K562 (cell line): ENCODE results near the gene SCRN2. TPM values are rescaled to one million over a fixed set of nuclear protein-coding genes. Genes with fewer than 3 reads are reported as not detected.

Experiments used
- ATAC-seq: fragments of 200-7000 bp; cut with Tn5 transposase; 3 replicates; pipeline ENCODE4 v1.9.1; 2020; ENCODE audit warnings: moderate library complexity
- BruUV-seq: library from RNA; stranded (reverse); fragments of 400-500 nt; replicated peaks from 2 replicates; lab custom pipeline; 2021; lab: Mats Ljungman, UMichigan
- CTCF ChIA-PET: fragments of 300-600 bp; formaldehyde crosslinking; extraction: SDS; loops from one replicate; lab custom pipeline; 2021; ENCODE audit warnings: low intra/inter-chr PET ratio; lab: Yijun Ruan, JAX
- POLR2A ChIA-PET: fragments of 300-600, 350-650 bp; sonication (Branson Sonifier 250); formaldehyde crosslinking; extraction: SDS; loops from one replicate; lab custom pipeline; 2021; ENCODE audit warnings: antibody characterized with exemption, inconsistent platforms; lab: Yijun Ruan, JAX
- DNase-seq, 4 experiments: peaks; one replicate each; pipeline versions ENCODE4 v3.0.0 to v3.0.0-alpha.2; 2011 to 2018; ENCODE audit warnings: low spot score in 3 of 4, mixed read lengths in 3 of 4; ENCODE audit errors: extremely low read depth in 1 of 4
- FAIRE-seq: peaks from 2 replicates; lab custom pipeline; 2011; peaks lifted over from hg19 to GRCh38; lab: Jason Lieb, UNC
- H2AFZ ChIP-seq: 2 replicates; pipeline ENCODE4 v1.6.0; 2011; ENCODE audit warnings: low read depth, low read length, control low read depth, inconsistent platforms
- H3K27ac ChIP-seq: fragments of 200-600 bp; 3 replicates; pipeline ENCODE4 v1.8.0; 2011; ENCODE audit warnings: low read depth, mild to moderate bottlenecking, control low read depth, inconsistent platforms, low read length, moderate library complexity, mixed read lengths; ENCODE audit errors: extremely low read depth
- H3K27me3 ChIP-seq, 2 experiments: fragments of 300-600 bp in 1 of 2; 2 replicates in 1 of 2; 3 replicates in 1 of 2; pipeline versions ENCODE4 v1.6.0 to v1.8.0; 2011; ENCODE audit warnings: inconsistent platforms in 2 of 2, low read length in 2 of 2, mild to moderate bottlenecking in 1 of 2, mixed read lengths in 1 of 2, moderate library complexity in 1 of 2; ENCODE audit not compliant: control insufficient read depth in 2 of 2, insufficient read depth in 2 of 2
- H3K36me3 ChIP-seq: fragments of 300-600 bp; 3 replicates; pipeline ENCODE4 v1.8.0; 2011; ENCODE audit warnings: mild to moderate bottlenecking, low read length, inconsistent platforms; ENCODE audit not compliant: control insufficient read depth, insufficient read depth
- H3K4me1 ChIP-seq, 2 experiments: fragments of 200-600 bp in 1 of 2; replicated peaks in 1 of 2; 2 replicates in 1 of 2; 3 replicates in 1 of 2; pipeline versions ENCODE4 v1.5.1 to v1.8.0; 2011; ENCODE audit warnings: inconsistent platforms in 2 of 2, low read length in 2 of 2, mild to moderate bottlenecking in 1 of 2, mixed read lengths in 1 of 2, moderate library complexity in 1 of 2; ENCODE audit not compliant: control insufficient read depth in 2 of 2, insufficient read depth in 2 of 2
- H3K4me2 ChIP-seq: 2 replicates; pipeline ENCODE4 v1.6.1; 2011; ENCODE audit warnings: low read length, control low read depth, inconsistent platforms, mixed read lengths; ENCODE audit not compliant: insufficient read depth
- H3K4me3 ChIP-seq: fragments of 200-600 bp; sonication (generic), shearing (Covaris generic); 2 replicates; pipeline ENCODE4 v1.5.1; 2016; ENCODE audit warnings: control low read depth, inconsistent platforms
- H3K79me2 ChIP-seq: fragments of 200-600 bp; 3 replicates; pipeline ENCODE4 v1.8.0; 2011; ENCODE audit warnings: low read length, inconsistent platforms; ENCODE audit not compliant: control insufficient read depth, insufficient read depth
- H3K9ac ChIP-seq, 2 experiments: 2 replicates each; pipeline versions ENCODE4 v1.6.0 to v1.6.1; 2011; ENCODE audit warnings: low read depth in 2 of 2, low read length in 2 of 2, control low read depth in 1 of 2, inconsistent platforms in 1 of 2, mild to moderate bottlenecking in 1 of 2, mixed read lengths in 1 of 2; ENCODE audit not compliant: insufficient read depth in 1 of 2
- H3K9me1 ChIP-seq: one replicate; pipeline ENCODE4 v1.6.0; 2011; ENCODE audit warnings: inconsistent platforms, mild to moderate bottlenecking, low read length, moderate library complexity; ENCODE audit not compliant: control insufficient read depth, insufficient read depth
- H3K9me3 ChIP-seq: replicated peaks from 2 replicates; pipeline ENCODE4 v1.5.1; 2011; ENCODE audit warnings: low read depth, low read length, inconsistent platforms; ENCODE audit not compliant: control insufficient read depth, insufficient read depth
- H4K20me1 ChIP-seq: replicated peaks from 2 replicates; pipeline ENCODE4 v1.6.1; 2011; ENCODE audit warnings: low read length, inconsistent platforms, mixed read lengths; ENCODE audit not compliant: control insufficient read depth, insufficient read depth
- FOXK1 ChIP-seq: sonication (generic); formaldehyde crosslinking; IDR thresholded peaks from 2 replicates; pipeline ENCODE4 v1.8.0; 2022; ENCODE audit warnings: missing genetic modification reagents, mild to moderate bottlenecking, borderline replicate concordance
- GTF2A2 ChIP-seq: IDR thresholded peaks from 2 replicates; pipeline ENCODE4 v1.6.1; 2016; ENCODE audit warnings: mild to moderate bottlenecking, missing genetic modification characterization, missing compliant biosample characterization
- KDM5B ChIP-seq: fragments of 200-600 bp; sonication (generic); IDR thresholded peaks from 2 replicates; pipeline ENCODE4 v1.6.1; 2012; ENCODE audit warnings: low read depth, mild to moderate bottlenecking, moderate library complexity, low read length, control low read depth, inconsistent platforms; ENCODE audit not compliant: insufficient replicate concordance
- PHB2 ChIP-seq: fragments of 450-650 bp; IDR thresholded peaks from 2 replicates; pipeline ENCODE4 v1.6.1; 2017; ENCODE audit warnings: low read depth
- TEAD1 ChIP-seq, 2 experiments: fragments of 450-650 bp in 1 of 2; sonication (generic) in 1 of 2; formaldehyde crosslinking; IDR thresholded peaks; 2 replicates each; pipeline versions ENCODE4 v1.4.0 to v1.8.0; 2020 to 2022; ENCODE audit warnings: mild to moderate bottlenecking in 2 of 2, missing genetic modification reagents in 1 of 2
- whole genome bisulfite sequencing: fragments of 100-300 bp; shearing (Covaris generic); methylation state at CpG from one replicate; pipeline ENCODE4 v1.1.6; 2016; ENCODE audit warnings: low coverage, mixed read lengths; ENCODE audit not compliant: insufficient coverage; ENCODE audit errors: missing lambda C conversion rate; 5-methylcytosine and 5-hydroxymethylcytosine counted together
- in situ Hi-C: fragments of 300-500 bp; cut with MboI; formaldehyde crosslinking; loops from 4 replicates; pipeline ENCODE4 v1.15.0; 2018; ENCODE audit warnings: inconsistent platforms, mixed read lengths
- intact Hi-C: fragments of 100-400 bp; cut with micrococcal nuclease; formaldehyde crosslinking; loops from 2 replicates; pipeline ENCODE4 v1.14.2; 2022
- polyA plus RNA-seq, 8 experiments: library from polyadenylated mRNA; depleted of rRNA in 4 of 8; stranded (reverse) in 5 of 8; unstranded in 3 of 8; fragments of >200 nt; fragmentation: Nextera tagmentation in 2 of 8; fragmentation: Illumina TruSeq in 1 of 8; extraction: Ambion mirVana in 2 of 8; extraction: Trizol in 1 of 8; gene quantifications; 2 replicates each; pipeline versions ENCODE4 v1.2.1 to v1.2.3, GENCODE V29; 2011 to 2014; ENCODE audit warnings: inconsistent platforms in 1 of 8, missing spikeins in 1 of 8
- total RNA-seq, 7 experiments: library from RNA; depleted of rRNA in 6 of 7; stranded (reverse); fragments of >200 nt in 6 of 7; fragmentation: Illumina TruSeq in 2 of 7; extraction: Trizol in 2 of 7; gene quantifications; 2 replicates each; pipeline versions ENCODE4 v1.2.1 to v1.2.3, GENCODE V29; 2011 to 2021; ENCODE audit warnings: low replicate concordance in 1 of 7
- TF ChIP-seq, protein P1 (sequence below), 2 experiments: IDR thresholded peaks in 1 of 2; conservative IDR thresholded peaks in 1 of 2; 2 replicates each; pipeline ENCODE4 v1.6.1; 2016; ENCODE audit warnings: low read depth in 2 of 2, mild to moderate bottlenecking in 1 of 2, missing compliant biosample characterization in 1 of 2, missing genetic modification characterization in 1 of 2, moderate library complexity in 1 of 2
- TF ChIP-seq, protein P2 (sequence below): fragments of 450-650 bp; IDR thresholded peaks from 2 replicates; pipeline ENCODE4 v1.6.1; 2016; ENCODE audit warnings: antibody characterized with exemption
- TF ChIP-seq, protein P3 (sequence below): fragments of 250-450 bp; sonication (Bioruptor Pico); IDR thresholded peaks from 2 replicates; pipeline ENCODE4 v1.5.0; 2022; ENCODE audit warnings: mild to moderate bottlenecking
- TF ChIP-seq, protein P4 (sequence below): sonication (generic); formaldehyde crosslinking; IDR thresholded peaks from 2 replicates; pipeline ENCODE4 v1.4.0; 2020; ENCODE audit warnings: mild to moderate bottlenecking, missing genetic modification reagents

SCRN2 gene
- total and polyA plus RNA-seq, 9 of the 15 experiments (the other 6 are each of a cell fraction or from before 2014, with no cell fraction given): 0.25 to 32.9 (median 13.6) TPM

DNA sequence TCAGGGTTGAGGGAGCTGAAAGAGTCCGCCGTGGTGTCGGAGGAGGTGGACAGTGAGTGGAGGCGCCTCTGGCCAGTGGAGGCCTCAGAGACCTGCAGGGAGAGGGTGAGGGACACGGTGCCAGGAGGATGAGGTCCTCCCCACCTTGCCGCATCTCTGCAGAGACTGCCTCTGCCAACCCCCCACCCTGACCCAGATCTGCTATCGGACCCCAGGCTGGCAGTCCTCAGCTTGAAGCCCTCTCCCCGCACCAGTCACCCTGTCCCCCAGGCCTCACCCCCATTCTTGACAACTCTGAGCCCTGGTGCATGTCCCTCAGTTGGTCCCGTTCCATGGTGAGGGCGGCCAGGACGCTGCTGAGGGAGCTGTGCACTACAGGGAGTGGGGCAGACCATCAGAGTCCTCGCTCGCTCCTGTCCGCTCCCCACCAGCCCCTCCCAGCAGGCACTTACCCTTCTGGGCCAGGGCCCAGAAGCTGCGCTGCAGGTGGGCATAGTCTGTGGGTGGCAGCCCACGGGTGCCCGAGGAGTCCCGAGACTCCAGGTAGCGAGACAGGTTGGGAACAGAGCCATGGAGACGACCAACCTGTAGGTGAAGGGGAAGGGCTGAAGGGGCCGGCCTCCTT is 24.9 kb downstream of the SCRN2 start:
- no TSS peak for BruUV-seq
- Histone ChIP-seq H3K4me3 (no peak overlapping the region), H3K9me1 (no peaks in the 10 kb centered on the region), H3K4me2 (no peak overlapping the region), H3K9ac (no peak overlapping the region; a peak in 1 of 4 replicates), H3K27me3 (no peaks in the 10 kb centered on the region), H2AFZ (no peak overlapping the region), H3K9me3 (no peaks in the 10 kb centered on the region), H3K79me2 (peaks cover 5% of the 10 kb centered on the region), H3K36me3 (peaks cover 44% of the 10 kb centered on the region; the same call in 2 of the 3 replicates), H3K4me1 (peaks cover 16 to 29% of the 10 kb centered on the region in 2 experiments), H4K20me1 (no peaks in the 10 kb centered on the region), H3K27ac (no peak overlapping the region)
- FAIRE-seq (no peak), ATAC-seq (no peak), DNase-seq (no peak)
- 87% methylated on average over 18 of the region's 21 CpGs for WGBS
- TF ChIP-seq KDM5B: no peak
- TF ChIP-seq, protein P1, sequence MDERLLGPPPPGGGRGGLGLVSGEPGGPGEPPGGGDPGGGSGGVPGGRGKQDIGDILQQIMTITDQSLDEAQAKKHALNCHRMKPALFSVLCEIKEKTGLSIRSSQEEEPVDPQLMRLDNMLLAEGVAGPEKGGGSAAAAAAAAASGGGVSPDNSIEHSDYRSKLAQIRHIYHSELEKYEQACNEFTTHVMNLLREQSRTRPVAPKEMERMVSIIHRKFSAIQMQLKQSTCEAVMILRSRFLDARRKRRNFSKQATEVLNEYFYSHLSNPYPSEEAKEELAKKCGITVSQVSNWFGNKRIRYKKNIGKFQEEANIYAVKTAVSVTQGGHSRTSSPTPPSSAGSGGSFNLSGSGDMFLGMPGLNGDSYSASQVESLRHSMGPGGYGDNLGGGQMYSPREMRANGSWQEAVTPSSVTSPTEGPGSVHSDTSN (CRISPR knock-in tag; IDR thresholded peaks at IDR 0.05; ENCODE audit: low read depth): no peak
- TF ChIP-seq, protein P1 (tag; conservative IDR thresholded peaks at IDR 0.05; ENCODE audit: low read depth): no peak
- TF ChIP-seq, protein P2, sequence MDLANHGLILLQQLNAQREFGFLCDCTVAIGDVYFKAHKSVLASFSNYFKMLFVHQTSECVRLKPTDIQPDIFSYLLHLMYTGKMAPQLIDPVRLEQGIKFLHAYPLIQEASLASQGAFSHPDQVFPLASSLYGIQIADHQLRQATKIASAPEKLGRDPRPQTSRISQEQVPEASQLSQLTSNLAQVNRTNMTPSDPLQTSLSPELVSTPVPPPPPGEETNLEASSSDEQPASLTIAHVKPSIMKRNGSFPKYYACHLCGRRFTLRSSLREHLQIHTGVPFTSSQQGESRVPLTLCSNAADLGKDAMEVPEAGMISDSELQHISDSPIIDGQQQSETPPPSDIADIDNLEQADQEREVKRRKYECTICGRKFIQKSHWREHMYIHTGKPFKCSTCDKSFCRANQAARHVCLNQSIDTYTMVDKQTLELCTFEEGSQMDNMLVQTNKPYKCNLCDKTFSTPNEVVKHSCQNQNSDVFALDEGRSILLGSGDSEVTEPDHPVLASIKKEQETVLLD: no peak
- TF ChIP-seq GTF2A2 (tag): no peak
- no peak for TF ChIP-seq PHB2
- TF ChIP-seq, protein P3, sequence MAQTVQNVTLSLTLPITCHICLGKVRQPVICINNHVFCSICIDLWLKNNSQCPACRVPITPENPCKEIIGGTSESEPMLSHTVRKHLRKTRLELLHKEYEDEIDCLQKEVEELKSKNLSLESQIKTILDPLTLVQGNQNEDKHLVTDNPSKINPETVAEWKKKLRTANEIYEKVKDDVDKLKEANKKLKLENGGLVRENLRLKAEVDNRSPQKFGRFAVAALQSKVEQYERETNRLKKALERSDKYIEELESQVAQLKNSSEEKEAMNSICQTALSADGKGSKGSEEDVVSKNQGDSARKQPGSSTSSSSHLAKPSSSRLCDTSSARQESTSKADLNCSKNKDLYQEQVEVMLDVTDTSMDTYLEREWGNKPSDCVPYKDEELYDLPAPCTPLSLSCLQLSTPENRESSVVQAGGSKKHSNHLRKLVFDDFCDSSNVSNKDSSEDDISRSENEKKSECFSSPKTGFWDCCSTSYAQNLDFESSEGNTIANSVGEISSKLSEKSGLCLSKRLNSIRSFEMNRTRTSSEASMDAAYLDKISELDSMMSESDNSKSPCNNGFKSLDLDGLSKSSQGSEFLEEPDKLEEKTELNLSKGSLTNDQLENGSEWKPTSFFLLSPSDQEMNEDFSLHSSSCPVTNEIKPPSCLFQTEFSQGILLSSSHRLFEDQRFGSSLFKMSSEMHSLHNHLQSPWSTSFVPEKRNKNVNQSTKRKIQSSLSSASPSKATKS (CRISPR knock-in tag): no peak
- TF ChIP-seq FOXK1 (CRISPR knock-in tag): no peak
- TF ChIP-seq, protein P4, sequence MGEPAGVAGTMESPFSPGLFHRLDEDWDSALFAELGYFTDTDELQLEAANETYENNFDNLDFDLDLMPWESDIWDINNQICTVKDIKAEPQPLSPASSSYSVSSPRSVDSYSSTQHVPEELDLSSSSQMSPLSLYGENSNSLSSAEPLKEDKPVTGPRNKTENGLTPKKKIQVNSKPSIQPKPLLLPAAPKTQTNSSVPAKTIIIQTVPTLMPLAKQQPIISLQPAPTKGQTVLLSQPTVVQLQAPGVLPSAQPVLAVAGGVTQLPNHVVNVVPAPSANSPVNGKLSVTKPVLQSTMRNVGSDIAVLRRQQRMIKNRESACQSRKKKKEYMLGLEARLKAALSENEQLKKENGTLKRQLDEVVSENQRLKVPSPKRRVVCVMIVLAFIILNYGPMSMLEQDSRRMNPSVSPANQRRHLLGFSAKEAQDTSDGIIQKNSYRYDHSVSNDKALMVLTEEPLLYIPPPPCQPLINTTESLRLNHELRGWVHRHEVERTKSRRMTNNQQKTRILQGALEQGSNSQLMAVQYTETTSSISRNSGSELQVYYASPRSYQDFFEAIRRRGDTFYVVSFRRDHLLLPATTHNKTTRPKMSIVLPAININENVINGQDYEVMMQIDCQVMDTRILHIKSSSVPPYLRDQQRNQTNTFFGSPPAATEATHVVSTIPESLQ (CRISPR knock-in tag): no peak
- TF ChIP-seq TEAD1 (CRISPR knock-in tag; IDR thresholded peaks at IDR 0.05): no peak
- in situ Hi-C loops (no loop called here), intact Hi-C loops (no loop called here)
- ChIA-PET POLR2A (no interaction called here), CTCF (no interaction called here)
